Heart left ventricle (tissue), 13 donors: ENCODE data around the gene GATAD2A.

Experiments used
- CTCF ChIP-seq, 12 donors: fragments of 200-600 bp; sonication (generic) in 4 of 12; IDR thresholded peaks; one replicate each; pipeline versions ENCODE4 v1.5.0 to v1.8.0; 2018 to 2022; ENCODE audit warnings: antibody characterized with exemption in 12 of 12, mild to moderate bottlenecking in 5 of 12
- POLR2A ChIP-seq, 2 donors: fragments of 450-650 bp; IDR thresholded peaks; one replicate each; pipeline ENCODE4 v1.6.1; 2017; ENCODE audit warnings: antibody characterized with exemption in 2 of 2, mild to moderate bottlenecking in 2 of 2, moderate library complexity in 2 of 2
- donor health status: ischemic (EF 13 %, LVEDD 7.1; RV severe dilation, severe dysfunction).
- donor health status: DM: no; HTN: yes; CAD: no.
- donor health status: DM: no; HTN: no; CAD: no.
- donor health status: ischemic (EF 25% LVEDD 6.9; RV normal size, moderate dysfunction).
- donor health status: ischemic (EF 25% LVEDD 5.7; RV mildly dilated, moderate dysfunction).
- donor health status: ischemic (EF 35%, LVEDD 5.7; RV mildly dilated, moderate dysfunction).
- donor health status: nonischemic (EF 11% LVEDD 7.7; RV severe dilation, severe dysfunction).
- donor health status: DM: yes; HTN: yes; CAD: no.
- donor health status: PGD.
- donor health status: ischemic (EF 29% LVEDD 5.4; RV normal size, mild dysfunction).
- donor health status: nonischemic (EF 23%, LVEDD 6.1; RV moderate dilation, normal function).

DNA sequence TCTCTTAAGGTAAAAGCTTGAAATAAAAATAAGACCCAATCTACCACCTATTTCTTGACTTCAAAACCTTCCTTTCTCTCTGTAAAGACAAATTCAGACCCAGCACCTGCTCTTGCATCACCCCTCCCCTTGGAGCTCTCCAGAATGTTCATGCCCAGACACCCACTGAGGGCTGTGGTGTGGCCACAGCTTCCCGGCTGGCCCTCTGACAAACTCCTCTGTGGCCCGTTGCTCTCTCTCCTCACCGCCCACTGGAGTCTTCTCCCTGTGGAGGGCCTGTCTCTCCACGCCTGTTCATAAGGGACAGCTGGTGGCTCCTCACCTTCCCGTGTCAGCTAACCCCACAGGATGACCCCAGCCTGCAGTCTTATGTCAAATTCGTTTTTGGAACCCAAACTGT, 60.7 kb downstream of the GATAD2A start:
- TF ChIP-seq CTCF (IDR thresholded peaks at IDR 0.05) (no peak), POLR2A (IDR thresholded peaks at IDR 0.05) (no peak)
